Stimulated activated CD4-positive, alpha-beta T cell treated with anti-CD3 and anti-CD28 coated beads, Interleukin-15, amount 100 ng/mL, for 48 hours (primary cell): ENCODE data around the gene LTBP1.

Experiments used
- DNase-seq, 2 donors: peaks; one replicate each; pipeline ENCODE4 v3.0.0-alpha.2; 2020; ENCODE audit warnings: low read depth in 2 of 2

LTBP1 gene

DNA sequence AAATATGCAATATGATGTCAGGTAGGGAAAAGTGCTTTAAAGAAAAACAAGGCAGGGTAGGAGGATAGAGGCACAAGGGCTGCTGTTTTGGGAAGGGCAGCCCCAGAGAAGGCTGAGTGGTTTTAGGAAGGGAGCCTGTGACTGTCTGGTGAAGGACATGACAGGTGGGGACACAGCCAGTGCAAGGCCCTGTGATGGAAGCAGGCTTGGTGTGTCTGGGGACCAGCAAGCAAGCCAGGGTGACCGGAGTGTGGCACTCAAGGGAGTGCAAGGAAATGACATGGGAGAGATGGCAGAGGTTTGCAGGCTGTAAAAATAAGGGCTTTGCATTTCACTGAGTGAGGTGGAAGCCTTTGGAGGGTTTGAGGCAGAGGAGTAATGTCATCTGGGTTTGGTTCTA, 62.0 kb downstream of the LTBP1 start:
- no peak for DNase-seq

GRCh38 chr2:33009249-33009648, 62.5 kb downstream of the LTBP1 start:
- DNase-seq, result no peak

DNA sequence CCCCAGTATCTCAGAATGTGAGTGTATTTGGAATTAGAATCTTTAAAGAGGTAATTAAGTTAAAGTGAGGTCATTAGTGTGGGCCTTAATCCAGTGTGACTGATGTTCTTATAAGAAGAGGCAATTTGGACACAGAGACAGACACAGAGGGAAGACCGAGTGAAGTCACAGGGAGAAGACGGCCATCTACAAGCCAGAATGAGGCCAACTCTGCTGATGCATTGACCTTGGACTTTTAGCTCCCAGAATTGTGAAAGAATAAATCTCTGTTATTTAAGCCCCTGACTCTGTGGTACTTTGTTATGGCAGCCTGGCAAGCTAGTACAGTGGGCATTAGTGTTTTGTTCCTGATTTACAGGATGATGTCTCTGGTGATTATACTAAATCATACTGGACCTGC, 64.6 kb downstream of the LTBP1 start:
- no peak for DNase-seq

- DNase-seq, result no peak
Observed at GRCh38 chr2:33011941-33012340, 65.2 kb downstream of the LTBP1 start.

- DNase-seq, result no peak
Observed at GRCh38 chr2:33013684-33014110, 66.9 kb downstream of the LTBP1 start.

- DNase-seq, result no peak
Observed at GRCh38 chr2:33014268-33014667, 67.5 kb downstream of the LTBP1 start.

- DNase-seq, result no peak
Observed at GRCh38 chr2:33015421-33016142, 68.8 kb downstream of the LTBP1 start.

DNA sequence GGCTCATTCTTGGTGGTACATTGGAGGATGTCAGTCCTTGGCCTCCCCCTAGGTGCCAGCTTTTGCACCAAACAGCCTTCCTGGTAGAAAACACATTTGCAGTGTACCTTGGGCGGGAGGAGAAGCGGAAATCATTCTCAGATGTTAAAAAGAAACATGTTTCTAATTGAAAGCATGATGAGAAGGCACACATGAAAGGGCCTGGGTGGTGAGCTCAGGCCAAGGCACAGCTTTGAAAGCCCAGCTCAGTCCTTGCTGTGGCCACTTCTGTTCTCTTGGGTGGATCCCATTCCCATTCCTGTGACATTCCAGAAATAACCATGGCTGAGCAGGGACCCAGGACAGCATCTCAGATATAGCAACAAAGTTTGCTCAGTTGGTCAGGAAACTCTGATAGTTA, 71.5 kb downstream of the LTBP1 start:
- no peak for DNase-seq

- no peak for DNase-seq
Observed at GRCh38 chr2:33019796-33020195, 73.0 kb downstream of the LTBP1 start.

DNA sequence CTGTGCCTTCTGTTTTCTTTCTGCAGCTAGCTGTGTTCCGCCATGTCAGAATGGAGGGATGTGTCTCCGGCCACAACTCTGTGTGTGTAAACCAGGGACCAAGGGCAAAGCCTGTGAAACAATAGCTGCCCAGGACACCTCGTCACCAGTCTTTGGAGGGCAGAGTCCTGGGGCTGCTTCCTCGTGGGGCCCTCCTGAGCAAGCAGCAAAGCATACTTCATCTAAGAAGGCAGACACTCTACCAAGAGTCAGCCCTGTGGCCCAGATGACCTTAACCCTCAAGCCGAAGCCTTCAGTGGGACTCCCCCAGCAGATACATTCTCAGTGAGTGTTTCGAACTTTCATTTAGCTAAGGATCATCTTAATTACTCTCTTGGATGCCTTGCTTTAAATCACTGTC, 74.1 kb downstream of the LTBP1 start:
- no peak for DNase-seq

DNA sequence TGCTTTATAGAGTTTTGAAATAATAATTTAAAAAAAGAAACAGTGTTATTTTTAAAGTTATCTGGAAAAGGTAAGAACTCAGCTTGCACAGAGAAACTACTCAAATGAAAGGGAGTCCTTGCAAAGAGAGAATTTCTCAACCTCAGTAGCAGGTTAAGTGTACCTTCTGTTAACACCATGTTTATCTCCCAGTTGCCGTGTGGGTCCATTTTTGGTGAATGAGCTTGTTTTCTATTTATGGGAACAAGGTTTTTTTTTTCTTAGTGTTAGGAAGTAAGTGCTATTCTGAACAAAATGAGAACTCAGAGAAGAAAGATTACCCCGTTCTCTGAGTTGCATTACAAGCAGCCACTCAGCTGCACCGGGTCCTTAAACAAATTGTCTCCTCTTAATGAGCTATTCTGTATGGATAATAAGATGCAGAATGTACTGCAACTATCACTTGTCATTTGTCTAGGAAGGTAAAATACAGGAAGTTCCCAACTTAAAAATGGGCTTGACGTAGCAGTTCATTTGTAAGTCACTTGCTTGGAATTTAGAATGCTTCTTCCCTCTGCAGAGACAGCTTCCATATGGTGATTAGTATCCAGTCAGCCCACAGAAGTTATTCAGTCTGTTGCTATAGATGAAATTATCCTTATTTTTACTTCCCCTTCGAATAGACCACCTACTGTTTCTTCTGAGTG, 74.9 kb downstream of the LTBP1 start:
- DNase-seq, result no peak

- DNase-seq, result no peak
Observed at GRCh38 chr2:33022395-33022985, 75.7 kb downstream of the LTBP1 start.

DNA sequence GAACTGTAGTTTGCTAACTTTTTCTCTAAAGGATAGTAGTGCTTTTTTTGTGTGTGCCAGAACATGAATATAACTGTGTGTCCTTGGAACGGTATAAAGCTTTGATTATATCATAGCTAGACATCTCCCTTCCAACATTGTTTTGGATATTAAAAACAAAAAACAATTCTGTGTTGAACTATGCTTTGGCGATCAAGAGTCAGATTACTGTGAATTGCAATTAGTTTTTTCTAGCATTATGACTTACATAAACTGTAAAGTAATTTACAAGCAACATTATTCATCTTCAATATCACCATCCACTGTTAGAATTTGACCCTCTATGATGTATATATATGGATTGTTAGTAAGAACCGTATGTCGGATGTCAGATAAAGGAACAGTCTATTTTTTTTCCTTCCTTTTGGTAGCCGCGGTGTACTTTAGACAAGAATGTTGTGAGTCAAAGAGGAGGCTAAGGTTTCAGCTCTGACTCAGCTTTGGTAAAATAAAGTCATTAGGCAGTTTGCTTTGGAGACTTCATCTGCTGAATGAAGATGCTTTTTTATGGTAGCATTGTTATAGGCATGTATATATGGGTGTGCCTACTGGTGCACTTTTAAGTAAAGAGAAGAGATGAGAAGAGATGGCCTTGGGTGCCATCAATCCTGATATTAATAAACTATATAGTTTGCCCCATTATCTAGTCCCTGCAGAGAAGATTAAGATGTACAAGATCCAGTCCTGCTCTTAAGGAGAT, 76.4 kb downstream of the LTBP1 start:
- DNase-seq, result no peak

GRCh38 chr2:33023728-33024500, 77.2 kb downstream of the LTBP1 start:
- no peak for DNase-seq

- DNase-seq, result no peak
Observed at GRCh38 chr2:33024758-33025157, 78.0 kb downstream of the LTBP1 start.

DNA sequence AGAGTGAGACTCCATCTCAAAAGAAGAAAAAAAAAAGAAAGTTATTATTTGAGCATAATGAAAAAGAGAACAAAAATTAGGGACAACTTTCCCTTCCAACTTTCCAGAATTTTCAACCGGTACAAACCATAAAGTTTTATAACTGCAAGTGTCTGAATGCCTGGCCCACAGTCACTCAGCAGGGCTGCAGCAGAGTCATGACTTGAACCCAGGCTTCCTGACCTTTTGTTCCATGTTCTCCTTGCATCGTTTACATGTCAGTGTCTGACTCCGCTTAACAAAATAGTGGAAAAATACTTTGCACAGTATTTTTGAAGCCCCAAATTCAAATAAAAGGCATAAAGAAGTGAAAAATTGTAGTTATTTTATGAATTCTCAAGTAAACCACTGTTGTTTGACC, 82.7 kb downstream of the LTBP1 start:
- DNase-seq, result no peak

- DNase-seq, result no peak
Observed at GRCh38 chr2:33029926-33030325, 83.2 kb downstream of the LTBP1 start.

- no peak for DNase-seq
Observed at GRCh38 chr2:33030326-33030725, 83.6 kb downstream of the LTBP1 start.

- no peak for DNase-seq
Observed at GRCh38 chr2:33032245-33032644, 85.5 kb downstream of the LTBP1 start.

- DNase-seq, result no peak
Observed at GRCh38 chr2:33033606-33034081, 86.9 kb downstream of the LTBP1 start.

GRCh38 chr2:33034784-33035183, 88.0 kb downstream of the LTBP1 start:
- no peak for DNase-seq

- no peak for DNase-seq
Observed at GRCh38 chr2:33038230-33038629, 91.5 kb downstream of the LTBP1 start.
